Upper lobe of left lung (tissue), 6 donors: ENCODE measurements around the gene SLC2A2. TPM values are rescaled to one million over a fixed set of nuclear protein-coding genes. Genes with fewer than 3 reads are reported as not detected.

Experiments
- ATAC-seq, 2 donors: fragments of 200-7000 bp; cut with Tn5 transposase; one replicate each; pipeline ENCODE4 v1.9.1; 2022; ENCODE audit warnings: mild to moderate bottlenecking in 2 of 2, moderate library complexity in 2 of 2; ENCODE audit not compliant: low FRiP score in 2 of 2
- DNase-seq, 2 donors: peaks; one replicate each; pipeline ENCODE4 v3.0.0-alpha.2; 2019 to 2020
- H3K27ac ChIP-seq, 4 donors: fragments of 200-600 bp; sonication (generic); one replicate each; pipeline ENCODE4 v1.5.1; 2016 to 2019
- H3K27me3 ChIP-seq, 4 donors: fragments of 200-600 bp; sonication (generic); one replicate each; pipeline ENCODE4 v1.5.1; 2017 to 2019
- H3K36me3 ChIP-seq, 4 donors: fragments of 200-600 bp; sonication (generic); one replicate each; pipeline ENCODE4 v1.5.1; 2016 to 2019
- H3K4me1 ChIP-seq, 4 donors: fragments of 200-600 bp; sonication (generic); one replicate each; pipeline ENCODE4 v1.5.1; 2018 to 2019
- H3K4me3 ChIP-seq, 4 donors: fragments of 200-600 bp; sonication (generic); one replicate each; pipeline ENCODE4 v1.5.1; 2017 to 2019; ENCODE audit warnings: mild to moderate bottlenecking in 2 of 4, moderate library complexity in 1 of 4
- H3K9me3 ChIP-seq, 4 donors: fragments of 200-600 bp; sonication (generic); one replicate each; pipeline ENCODE4 v1.5.1; 2018 to 2019
- EP300 ChIP-seq, 4 donors: sonication (generic); formaldehyde crosslinking; IDR thresholded peaks; one replicate each; pipeline ENCODE4 v1.5.1; 2017; ENCODE audit warnings: antibody characterized with exemption in 4 of 4, control low read depth in 2 of 4
- POLR2A ChIP-seq, 4 donors: fragments of 450-650 bp; IDR thresholded peaks; one replicate each; pipeline ENCODE4 v1.5.1; 2016 to 2017; ENCODE audit warnings: antibody characterized with exemption in 4 of 4, mild to moderate bottlenecking in 2 of 4
- POLR2AphosphoS5 ChIP-seq, 2 donors: sonication (generic); formaldehyde crosslinking; IDR thresholded peaks; one replicate each; pipeline ENCODE4 v1.5.1; 2017; ENCODE audit warnings: antibody characterized with exemption in 2 of 2
- WGBS, 2 donors: methylation state at CpG; one replicate each; pipeline ENCODE4 v1.1.5; 2017 to 2018; 5-methylcytosine and 5-hydroxymethylcytosine counted together
- total RNA-seq, 6 donors: library from RNA; depleted of rRNA in 4 of 6; stranded (reverse); fragments of >200 nt in 4 of 6; gene quantifications; one replicate each; pipeline versions ENCODE4 v1.1.0 to v1.2.1, GENCODE V29; 2016 to 2021
- TF ChIP-seq, protein P1 (sequence below), 6 experiments: fragments of 450-650 bp in 4 of 6; fragments of 200-600 bp in 2 of 6; sonication (generic) in 2 of 6; IDR thresholded peaks; one replicate each; pipeline ENCODE4 v1.5.1; 2016 to 2019; ENCODE audit warnings: antibody characterized with exemption in 6 of 6
- donor health status: DM: no; HTN: no; CAD: no; lungs with moderate emphysema.
- donor health status: DM: no; HTN: yes; CAD: no; lungs with severe emphysema.

Gene SLC2A2
- total RNA-seq, 6 donors from 2014 or later = 0.06 to 0.13 TPM; not detected in 4

DNA sequence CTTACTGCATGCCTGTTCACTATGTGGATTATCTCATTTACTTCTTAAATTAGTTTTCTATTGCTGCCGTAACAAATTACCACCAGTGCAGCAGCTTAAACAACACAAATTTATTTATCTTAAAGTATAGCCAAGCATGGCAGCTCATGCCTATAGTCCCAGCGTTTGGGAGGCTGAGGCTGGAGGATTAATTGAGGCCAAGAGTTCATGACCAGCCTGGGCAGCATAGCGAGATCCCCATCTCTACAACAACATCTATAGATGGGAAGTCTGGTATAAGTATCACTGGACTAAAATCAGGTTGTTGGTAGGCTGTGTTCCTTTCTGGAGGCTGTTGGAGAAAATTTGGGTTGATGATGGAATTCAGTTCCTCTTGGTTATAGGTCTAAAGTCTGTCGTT lies 5.1 kb downstream of the SLC2A2 start:
- TF ChIP-seq POLR2AphosphoS5 (IDR thresholded peaks at IDR 0.05) (no peak), POLR2A (IDR thresholded peaks at IDR 0.05) (no peak), EP300 (IDR thresholded peaks at IDR 0.05) (no peak)
- TF ChIP-seq, protein P1, sequence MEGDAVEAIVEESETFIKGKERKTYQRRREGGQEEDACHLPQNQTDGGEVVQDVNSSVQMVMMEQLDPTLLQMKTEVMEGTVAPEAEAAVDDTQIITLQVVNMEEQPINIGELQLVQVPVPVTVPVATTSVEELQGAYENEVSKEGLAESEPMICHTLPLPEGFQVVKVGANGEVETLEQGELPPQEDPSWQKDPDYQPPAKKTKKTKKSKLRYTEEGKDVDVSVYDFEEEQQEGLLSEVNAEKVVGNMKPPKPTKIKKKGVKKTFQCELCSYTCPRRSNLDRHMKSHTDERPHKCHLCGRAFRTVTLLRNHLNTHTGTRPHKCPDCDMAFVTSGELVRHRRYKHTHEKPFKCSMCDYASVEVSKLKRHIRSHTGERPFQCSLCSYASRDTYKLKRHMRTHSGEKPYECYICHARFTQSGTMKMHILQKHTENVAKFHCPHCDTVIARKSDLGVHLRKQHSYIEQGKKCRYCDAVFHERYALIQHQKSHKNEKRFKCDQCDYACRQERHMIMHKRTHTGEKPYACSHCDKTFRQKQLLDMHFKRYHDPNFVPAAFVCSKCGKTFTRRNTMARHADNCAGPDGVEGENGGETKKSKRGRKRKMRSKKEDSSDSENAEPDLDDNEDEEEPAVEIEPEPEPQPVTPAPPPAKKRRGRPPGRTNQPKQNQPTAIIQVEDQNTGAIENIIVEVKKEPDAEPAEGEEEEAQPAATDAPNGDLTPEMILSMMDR (IDR thresholded peaks at IDR 0.05) = no peak
- ATAC-seq (no peak), DNase-seq (no peak)
- no peaks in the 10 kb centered on the region for H3K4me1 ChIP-seq
- no peaks in the 10 kb centered on the region for H3K27me3 ChIP-seq
- H3K36me3 ChIP-seq = no peaks in the 10 kb centered on the region
- no peak overlapping the region for H3K4me3 ChIP-seq
- H3K9me3 ChIP-seq = no peaks in the 10 kb centered on the region
- H3K27ac ChIP-seq = no peak overlapping the region
- 78 to 86% methylated on average over 4 of the region's 4 CpGs for WGBS, 2 donors

DNA sequence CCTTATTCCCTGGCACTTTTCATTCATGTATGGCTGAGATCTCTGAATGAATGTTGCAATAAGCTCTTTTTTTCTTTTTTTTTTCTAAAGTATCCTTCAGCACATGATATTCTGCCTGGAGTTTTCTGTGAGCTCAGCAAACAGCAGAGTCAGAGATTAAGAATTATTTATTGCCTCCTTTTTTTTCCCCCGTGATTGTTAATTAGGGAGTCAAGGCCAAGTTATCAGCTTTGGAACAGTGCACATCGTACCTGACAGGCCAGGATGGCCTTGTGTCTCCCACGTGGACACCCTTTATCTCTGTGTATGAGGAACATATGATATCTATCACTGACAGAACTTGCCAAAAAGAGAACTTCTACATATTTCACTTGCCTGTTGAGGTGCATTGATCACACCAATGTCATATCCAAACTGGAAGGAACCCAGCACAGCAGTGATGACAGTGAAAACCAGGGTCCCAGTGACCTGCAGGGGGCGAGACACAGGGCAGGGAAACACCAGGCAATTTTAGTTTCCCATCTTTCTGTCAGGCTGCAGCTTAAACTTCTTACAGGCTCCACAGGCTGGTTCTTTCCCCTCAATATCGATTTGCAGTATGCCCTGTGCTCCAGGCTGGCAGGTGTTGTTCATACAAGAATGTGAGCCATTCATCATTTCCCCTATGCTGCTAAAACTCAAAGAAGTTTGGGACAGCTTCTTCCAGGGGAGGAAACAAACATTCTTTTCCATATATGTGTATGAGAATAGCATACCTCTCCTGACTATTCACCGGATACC lies 8.2 kb downstream of the SLC2A2 start:
- Histone ChIP-seq H3K4me3 (no peak overlapping the region), H3K4me1 (peaks cover 0 to 3% (median 0%) of the 10 kb centered on the region in 4 donors), H3K27ac (no peak overlapping the region), H3K9me3 (no peaks in the 10 kb centered on the region), H3K36me3 (no peaks in the 10 kb centered on the region), H3K27me3 (no peaks in the 10 kb centered on the region)
- no peak for DNase-seq
- WGBS, 2 donors = 63 to 64% methylated on average over 5 to 6 of the region's 6 CpGs
- ATAC-seq = no peak
- no peak for TF ChIP-seq EP300 (IDR thresholded peaks at IDR 0.05)
- TF ChIP-seq POLR2A (IDR thresholded peaks at IDR 0.05) = no peak
- TF ChIP-seq POLR2AphosphoS5 (IDR thresholded peaks at IDR 0.05) = no peak
- TF ChIP-seq, protein P1 (IDR thresholded peaks at IDR 0.05) = no peak

DNA sequence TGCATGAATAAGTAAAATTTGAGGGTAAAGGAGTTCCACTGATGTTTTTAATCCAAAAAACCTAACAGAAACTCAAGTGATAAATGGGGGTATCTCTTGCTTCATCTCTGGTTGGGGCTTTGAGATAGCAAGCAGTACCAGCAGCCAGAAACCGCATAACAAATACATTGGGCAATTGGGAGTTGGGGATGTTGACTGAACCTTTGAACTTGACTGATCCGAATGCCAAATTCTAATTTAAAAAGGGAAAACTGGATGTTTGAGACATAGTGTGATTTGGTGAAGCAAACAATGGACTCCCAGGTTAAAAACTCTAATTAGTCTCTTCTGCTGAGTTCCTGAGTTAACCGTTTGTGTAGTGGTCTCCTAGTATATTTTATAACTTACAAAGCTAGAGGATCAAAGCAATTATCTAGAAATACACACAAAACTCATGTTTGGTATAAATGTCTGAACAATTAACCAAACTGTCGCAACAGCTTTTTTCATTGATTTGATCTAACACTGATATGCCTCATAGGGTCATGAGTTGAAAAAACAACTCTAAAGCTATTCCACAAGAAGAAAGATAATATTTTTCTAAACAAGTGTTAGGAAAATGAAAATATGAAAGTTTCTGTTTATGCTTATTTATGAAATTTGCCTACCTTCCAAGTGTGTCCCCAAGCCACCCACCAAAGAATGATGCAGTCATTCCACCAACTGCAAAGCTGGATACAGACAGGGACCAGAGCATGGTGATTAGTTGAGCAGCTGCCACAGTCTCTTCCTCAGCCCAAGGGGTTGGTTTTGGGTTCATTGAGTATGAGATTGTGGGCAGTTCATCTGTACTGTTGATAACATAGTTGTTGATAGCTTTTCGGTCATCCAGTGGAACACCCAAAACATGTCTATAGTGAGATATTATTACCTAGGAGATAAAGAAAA lies 12.4 kb downstream of the SLC2A2 start:
- H3K9me3 ChIP-seq = no peaks in the 10 kb centered on the region
- DNase-seq (no peak), ATAC-seq (peak in 1 of 2 donors; percentile 67)
- TF ChIP-seq, protein P1 (IDR thresholded peaks at IDR 0.05) = no peak
- TF ChIP-seq EP300 (IDR thresholded peaks at IDR 0.05) = no peak
- TF ChIP-seq POLR2AphosphoS5 (IDR thresholded peaks at IDR 0.05) = no peak
- no peak for TF ChIP-seq POLR2A (IDR thresholded peaks at IDR 0.05)
- 81 to 85% methylated on average over 5 of the region's 5 CpGs for WGBS, 2 donors
- H3K4me1 ChIP-seq = peaks cover 0 to 3% (median 0%) of the 10 kb centered on the region in 4 donors
- no peaks in the 10 kb centered on the region for H3K36me3 ChIP-seq
- H3K4me3 ChIP-seq = no peak overlapping the region
- no peaks in the 10 kb centered on the region for H3K27me3 ChIP-seq
- H3K27ac ChIP-seq = no peak overlapping the region

DNA sequence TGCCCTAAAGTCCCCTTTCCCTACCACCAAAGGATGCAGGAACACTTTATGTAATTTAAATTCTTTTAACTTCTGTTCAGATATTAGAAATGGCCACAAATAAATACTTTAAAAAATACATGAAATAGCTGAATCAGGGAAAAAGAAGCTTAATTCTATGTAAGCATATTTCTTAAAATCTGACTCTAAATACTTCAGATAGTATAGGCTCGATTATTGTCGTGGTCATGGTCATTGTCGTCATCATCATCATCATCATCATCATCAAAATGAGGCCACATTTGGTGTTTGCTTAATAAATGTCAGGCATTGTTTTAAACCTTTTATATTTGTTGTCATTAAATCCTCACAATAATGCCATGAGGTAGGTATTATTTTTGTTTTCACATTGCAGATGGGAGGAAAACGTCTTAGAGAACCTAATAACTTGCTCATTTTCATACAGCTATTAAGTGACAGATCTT lies 14.6 kb downstream of the SLC2A2 start:
- TF ChIP-seq, protein P1 (IDR thresholded peaks at IDR 0.05) = no peak
- TF ChIP-seq EP300 (IDR thresholded peaks at IDR 0.05) = no peak
- no peak for TF ChIP-seq POLR2A (IDR thresholded peaks at IDR 0.05)
- TF ChIP-seq POLR2AphosphoS5 (IDR thresholded peaks at IDR 0.05) = no peak
- no peaks in the 10 kb centered on the region for H3K36me3 ChIP-seq
- WGBS, 2 donors = 80 to 92% methylated on average over 4 of the region's 4 CpGs
- DNase-seq (no peak), ATAC-seq (no peak)
- no peak overlapping the region for H3K4me3 ChIP-seq
- no peak overlapping the region for H3K27ac ChIP-seq
- no peaks in the 10 kb centered on the region for H3K9me3 ChIP-seq
- H3K27me3 ChIP-seq = no peaks in the 10 kb centered on the region
- H3K4me1 ChIP-seq = peaks cover 0 to 3% (median 0%) of the 10 kb centered on the region in 4 donors
